Measurements from ENCODE around the gene HSBP1.

The HSBP1 gene

GRCh38 chr16:83835586-83836566 is 28.1 kb downstream of the HSBP1 start:
- H3K4me3 ChIP-seq (ENCODE audit: low read depth, low read length), result no peak overlapping the region

DNA sequence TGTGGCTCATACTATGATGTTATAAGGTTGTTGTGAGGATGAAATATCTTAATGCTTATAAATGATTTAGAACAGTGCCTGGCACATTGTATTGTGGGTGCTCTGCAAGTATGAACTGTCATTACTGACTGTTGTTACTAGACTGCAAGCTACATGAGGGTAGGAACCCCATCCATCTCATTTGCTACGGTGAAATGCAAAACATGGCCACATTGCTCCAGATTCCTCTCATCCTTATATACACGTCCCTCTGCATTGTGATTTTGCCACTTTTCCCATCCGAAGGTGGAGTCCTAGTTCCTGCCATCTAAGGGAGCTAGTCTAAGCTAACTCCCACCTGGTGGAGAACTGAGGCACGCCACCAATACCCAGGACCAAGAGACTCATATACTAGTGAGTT is 29.8 kb downstream of the HSBP1 start:
- no peak overlapping the region for H3K4me3 ChIP-seq (ENCODE audit: low read depth, low read length)

DNA sequence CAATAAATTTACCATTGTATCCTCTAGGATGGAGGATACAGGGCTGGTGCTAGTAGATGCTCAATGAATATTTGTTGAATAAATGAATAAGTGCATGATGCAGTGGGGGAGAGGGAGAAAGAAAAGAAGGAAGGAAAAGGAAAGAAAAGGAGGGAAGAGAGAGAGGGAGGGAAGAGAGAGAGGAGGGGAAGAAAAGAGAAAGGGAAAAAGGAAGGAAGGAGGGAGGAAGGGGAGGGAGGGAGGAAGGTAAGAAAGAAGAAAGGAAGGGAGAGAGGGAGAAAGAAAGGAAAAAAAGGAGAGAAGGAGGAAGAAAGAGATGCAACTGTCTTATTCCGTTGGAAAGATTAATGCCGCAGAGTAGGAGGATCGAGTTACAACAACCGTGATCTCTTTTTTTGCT is 30.4 kb downstream of the HSBP1 start:
- H3K4me3 ChIP-seq (ENCODE audit: low read depth, low read length), result no peak overlapping the region

DNA sequence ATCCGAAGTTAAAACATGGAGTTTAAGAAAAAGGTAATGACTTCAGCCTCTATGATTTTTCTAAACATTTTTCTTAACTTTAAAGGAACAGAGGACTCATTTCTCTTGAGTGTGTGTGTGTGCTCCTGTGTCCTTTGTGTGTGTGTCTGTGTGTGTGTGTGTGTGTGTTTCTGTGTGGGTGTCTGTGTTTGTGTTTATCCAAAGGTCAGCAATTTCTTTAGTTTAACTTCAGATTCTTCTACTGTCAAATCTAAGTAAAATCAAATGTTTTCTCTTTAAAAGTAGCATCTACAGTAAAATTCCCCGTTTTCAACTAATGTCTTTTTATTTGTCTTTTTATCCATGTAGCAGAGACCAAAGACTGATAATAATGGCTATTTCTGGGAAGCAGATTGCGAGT is 31.8 kb downstream of the HSBP1 start:
- no peak overlapping the region for H3K4me3 ChIP-seq (ENCODE audit: low read depth, low read length)

DNA sequence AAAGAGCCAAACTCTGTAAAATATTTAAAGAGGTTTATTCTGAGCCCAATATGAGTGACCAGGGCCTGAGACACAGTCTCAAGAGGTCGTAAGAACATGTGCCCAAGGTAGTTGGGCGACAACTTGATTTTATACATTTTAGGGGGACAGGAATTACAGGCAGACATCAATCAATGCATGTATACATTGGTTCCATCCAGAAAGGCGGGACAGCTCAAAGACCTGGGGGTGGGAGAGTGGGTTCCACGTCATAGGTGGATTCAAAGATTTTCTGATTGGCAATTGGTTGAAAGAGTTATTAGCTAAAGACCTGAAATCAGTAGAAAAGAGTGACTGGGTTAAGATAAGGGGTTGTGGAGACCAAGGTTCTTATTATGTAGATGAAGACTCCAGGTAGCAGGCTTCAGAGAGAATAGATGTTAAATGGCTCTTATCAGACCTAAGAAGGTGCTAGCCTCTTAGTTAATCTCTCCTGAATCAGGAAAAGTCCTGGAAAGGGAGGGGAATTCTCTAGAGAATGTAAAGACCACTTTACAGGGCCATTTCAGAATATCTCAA is 32.4 kb downstream of the HSBP1 start:
- H3K4me3 ChIP-seq (ENCODE audit: low read depth, low read length), result no peak overlapping the region

DNA sequence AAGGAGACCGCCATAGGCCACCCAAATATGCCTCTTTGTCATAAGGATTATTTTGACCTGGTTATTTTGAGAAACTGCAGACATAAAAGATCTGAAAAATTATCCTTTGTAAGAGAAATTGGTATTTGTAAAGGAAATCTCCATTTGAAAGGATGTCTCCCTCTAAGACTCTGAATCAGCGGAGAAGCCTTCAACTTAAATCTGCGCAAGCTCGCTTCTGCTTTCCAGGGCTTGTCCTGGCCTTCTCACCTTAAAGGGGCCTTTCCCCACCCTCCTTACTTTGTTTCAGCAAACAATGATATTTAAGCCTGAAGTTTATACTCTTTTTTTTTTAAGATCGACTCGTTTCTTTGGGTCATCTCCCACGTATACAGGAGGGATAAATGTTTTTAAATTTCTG is 34.5 kb downstream of the HSBP1 start:
- no peak overlapping the region for H3K4me3 ChIP-seq (ENCODE audit: low read depth, low read length)

- H3K4me3 ChIP-seq (ENCODE audit: low read depth, low read length), result no peak overlapping the region
Measured at GRCh38 chr16:83842756-83843507, 35.2 kb downstream of the HSBP1 start.

- no peak overlapping the region for H3K4me3 ChIP-seq (ENCODE audit: low read depth, low read length)
Measured at GRCh38 chr16:83843657-83844056, 35.9 kb downstream of the HSBP1 start.

DNA sequence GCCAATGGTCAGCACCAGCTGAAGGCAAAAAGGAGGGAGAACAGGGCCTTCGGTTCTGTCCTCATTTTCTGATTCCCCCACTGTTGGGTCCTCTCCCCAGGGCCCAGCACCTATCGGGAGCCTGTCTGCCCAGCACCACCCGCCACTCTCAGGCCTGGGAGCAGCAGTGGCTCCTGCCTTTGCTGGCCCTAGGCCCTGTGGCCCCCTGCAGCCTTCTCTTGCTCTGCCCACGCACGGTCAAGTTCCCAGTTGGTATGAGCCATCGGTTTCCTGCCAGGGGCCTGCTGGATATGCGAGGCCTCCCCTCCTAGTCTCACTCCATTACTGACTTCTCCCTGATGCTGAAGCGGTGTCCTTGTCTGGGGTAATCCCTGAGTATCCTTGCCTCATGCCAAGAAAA is 37.5 kb downstream of the HSBP1 start:
- no peak overlapping the region for H3K4me3 ChIP-seq (ENCODE audit: low read depth, low read length)

- no peak overlapping the region for H3K4me3 ChIP-seq (ENCODE audit: low read depth, low read length)
Measured at GRCh38 chr16:83847371-83848225, 39.8 kb downstream of the HSBP1 start.

GRCh38 chr16:83849421-83849820 is 41.6 kb downstream of the HSBP1 start:
- no peak overlapping the region for H3K4me3 ChIP-seq (ENCODE audit: low read depth, low read length)

- no peak overlapping the region for H3K4me3 ChIP-seq (ENCODE audit: low read depth, low read length)
Measured at GRCh38 chr16:83850947-83851346, 43.2 kb downstream of the HSBP1 start.

GRCh38 chr16:83851473-83851872 is 43.7 kb downstream of the HSBP1 start:
- no peak overlapping the region for H3K4me3 ChIP-seq (ENCODE audit: low read depth, low read length)

DNA sequence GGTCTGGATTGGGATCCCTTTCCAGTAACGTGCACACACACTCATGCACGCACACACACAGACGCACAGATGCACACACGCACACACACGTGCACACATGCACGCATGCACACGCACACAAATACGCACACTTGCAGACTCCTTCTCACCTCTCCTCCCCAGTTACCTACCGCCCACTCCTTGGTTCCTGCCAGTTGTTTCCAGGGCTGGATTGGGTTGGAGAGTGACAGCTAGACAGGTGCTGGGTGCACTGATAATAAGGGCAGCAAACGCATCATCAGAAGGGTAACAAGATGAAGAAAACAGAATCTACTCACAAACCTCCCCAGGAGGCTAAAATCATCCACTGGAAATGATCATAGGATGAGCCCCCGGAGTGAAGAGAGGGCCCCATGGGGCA is 45.0 kb downstream of the HSBP1 start:
- no peak overlapping the region for H3K4me3 ChIP-seq (ENCODE audit: low read depth, low read length)

GRCh38 chr16:83853834-83854233 is 46.1 kb downstream of the HSBP1 start:
- H3K4me3 ChIP-seq (ENCODE audit: low read depth, low read length), result no peak overlapping the region

DNA sequence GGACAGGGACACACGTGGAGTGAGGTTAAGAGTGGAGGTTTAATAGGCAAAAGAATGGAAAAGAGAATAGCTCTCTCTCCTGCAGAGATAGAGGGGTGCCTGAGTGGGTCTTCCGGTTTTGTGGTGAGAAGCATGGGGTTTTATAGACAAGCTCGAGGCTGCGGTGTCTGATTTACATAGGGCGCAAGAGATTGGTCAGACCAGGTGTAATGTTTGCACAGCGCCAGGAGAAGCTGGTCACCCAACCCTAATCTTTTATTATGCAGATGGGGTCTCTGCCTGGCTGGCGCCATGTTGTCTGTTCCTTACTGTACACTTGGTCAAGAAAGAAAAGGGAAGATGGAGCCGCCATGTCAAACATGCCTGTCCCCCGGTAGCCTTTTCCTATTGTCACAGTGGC is 46.6 kb downstream of the HSBP1 start:
- H3K4me3 ChIP-seq (ENCODE audit: low read depth, low read length), result no peak overlapping the region

GRCh38 chr16:83856792-83857191 is 49.0 kb downstream of the HSBP1 start:
- no peak overlapping the region for H3K4me3 ChIP-seq (ENCODE audit: low read depth, low read length)

- H3K4me3 ChIP-seq (ENCODE audit: low read depth, low read length), result no peak overlapping the region
Measured at GRCh38 chr16:83859265-83859664, 51.5 kb downstream of the HSBP1 start.

DNA sequence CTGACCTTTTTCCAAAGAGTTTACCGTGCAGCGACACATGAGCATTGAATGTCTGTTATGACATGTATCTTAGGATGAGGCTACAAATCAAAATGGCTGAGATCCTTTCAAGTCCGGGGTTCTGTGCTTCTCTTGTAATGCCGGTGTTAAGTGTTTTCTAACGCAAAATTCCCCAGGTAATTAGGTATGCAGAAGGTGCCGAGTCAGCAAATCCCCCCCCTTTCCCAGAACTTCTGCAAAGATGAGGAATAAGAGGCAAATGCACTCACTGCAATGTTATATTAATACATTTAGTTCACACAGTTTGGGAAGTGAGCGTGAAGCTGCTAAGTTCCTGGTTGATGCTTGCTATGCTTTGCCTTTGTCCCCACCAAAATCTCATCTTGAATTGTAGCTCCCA is 54.9 kb downstream of the HSBP1 start:
- H3K4me3 ChIP-seq (ENCODE audit: low read depth, low read length), result no peak overlapping the region

DNA sequence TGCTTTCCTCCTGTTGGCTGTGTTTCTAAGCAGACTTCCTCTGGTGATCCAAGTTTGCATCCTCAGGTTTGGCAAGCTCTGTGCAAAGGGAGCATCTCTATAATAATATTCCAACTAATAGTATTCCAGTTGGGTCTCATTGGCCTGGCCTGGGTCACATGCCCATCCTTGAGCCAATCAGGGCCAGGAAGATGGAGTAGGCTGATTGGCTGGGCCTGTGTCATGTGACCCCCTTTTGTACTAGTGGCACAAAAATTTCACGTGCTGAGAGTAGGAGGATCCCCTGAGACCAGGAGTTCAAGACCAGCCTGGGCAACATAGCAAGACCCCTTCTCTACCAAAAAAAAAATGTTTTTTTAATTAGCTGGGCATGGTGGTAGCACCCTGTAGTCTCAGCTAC is 55.9 kb downstream of the HSBP1 start:
- no peak overlapping the region for H3K4me3 ChIP-seq (ENCODE audit: low read depth, low read length)

Data from iPS-11a (cell line).